GM21619 (cell line): ENCODE measurements around the gene MS4A2.
"Not testable (repeated sequence)": the region's sequence is repeated elsewhere in the genome, so short reads cannot be mapped to it uniquely, and the experiment has no call there.

Experiments
- ATAC-seq: cut with Tn5 transposase; IDR thresholded peaks from one replicate; pipeline ENCODE4 v1.9.1; 2021; ENCODE audit not compliant: unreplicated experiment

MS4A2 gene

GRCh38 chr11:60100516-60100915 is 12.1 kb downstream of the MS4A2 start:
- no peak for ATAC-seq

- not testable (repeated sequence) for ATAC-seq
Observed at GRCh38 chr11:60101368-60101767, 12.9 kb downstream of the MS4A2 start.

- ATAC-seq = not testable (repeated sequence)
Observed at GRCh38 chr11:60104471-60105115, 16.1 kb downstream of the MS4A2 start.

GRCh38 chr11:60108631-60109030 is 20.2 kb downstream of the MS4A2 start:
- not testable (repeated sequence) for ATAC-seq

- no peak for ATAC-seq
Observed at GRCh38 chr11:60111793-60112192, 23.3 kb downstream of the MS4A2 start.

GRCh38 chr11:60116996-60117790 is 28.7 kb downstream of the MS4A2 start:
- no peak for ATAC-seq

- no peak for ATAC-seq
Observed at GRCh38 chr11:60118338-60118737, 29.9 kb downstream of the MS4A2 start.

GRCh38 chr11:60119710-60120109 is 31.2 kb downstream of the MS4A2 start:
- ATAC-seq = no peak

GRCh38 chr11:60121264-60121663 is 32.8 kb downstream of the MS4A2 start:
- no peak for ATAC-seq

- ATAC-seq = no peak
Observed at GRCh38 chr11:60122414-60123036, 34.1 kb downstream of the MS4A2 start.

GRCh38 chr11:60124802-60125432 is 36.5 kb downstream of the MS4A2 start:
- ATAC-seq = no peak

GRCh38 chr11:60125956-60126585 is 37.6 kb downstream of the MS4A2 start:
- no peak for ATAC-seq

- ATAC-seq = no peak
Observed at GRCh38 chr11:60127311-60127811, 38.9 kb downstream of the MS4A2 start.

GRCh38 chr11:60128376-60128775 is 39.9 kb downstream of the MS4A2 start:
- no peak for ATAC-seq

GRCh38 chr11:60128866-60129265 is 40.4 kb downstream of the MS4A2 start:
- ATAC-seq = not testable (repeated sequence)

GRCh38 chr11:60129853-60130252 is 41.4 kb downstream of the MS4A2 start:
- ATAC-seq = no peak

GRCh38 chr11:60130496-60130895 is 42.0 kb downstream of the MS4A2 start:
- ATAC-seq = no peak

GRCh38 chr11:60131912-60132311 is 43.4 kb downstream of the MS4A2 start:
- no peak for ATAC-seq

- no peak for ATAC-seq
Observed at GRCh38 chr11:60133917-60134316, 45.5 kb downstream of the MS4A2 start.

- ATAC-seq = no peak
Observed at GRCh38 chr11:60143768-60144167, 55.3 kb downstream of the MS4A2 start.

- no peak for ATAC-seq
Observed at GRCh38 chr11:60145677-60146076, 57.2 kb downstream of the MS4A2 start.
